ENCODE data around the gene CD59.
"Not testable (repeated sequence)": the region's sequence is repeated elsewhere in the genome, so short reads cannot be mapped to it uniquely, and the experiment has no call there.

Gene CD59

DNA sequence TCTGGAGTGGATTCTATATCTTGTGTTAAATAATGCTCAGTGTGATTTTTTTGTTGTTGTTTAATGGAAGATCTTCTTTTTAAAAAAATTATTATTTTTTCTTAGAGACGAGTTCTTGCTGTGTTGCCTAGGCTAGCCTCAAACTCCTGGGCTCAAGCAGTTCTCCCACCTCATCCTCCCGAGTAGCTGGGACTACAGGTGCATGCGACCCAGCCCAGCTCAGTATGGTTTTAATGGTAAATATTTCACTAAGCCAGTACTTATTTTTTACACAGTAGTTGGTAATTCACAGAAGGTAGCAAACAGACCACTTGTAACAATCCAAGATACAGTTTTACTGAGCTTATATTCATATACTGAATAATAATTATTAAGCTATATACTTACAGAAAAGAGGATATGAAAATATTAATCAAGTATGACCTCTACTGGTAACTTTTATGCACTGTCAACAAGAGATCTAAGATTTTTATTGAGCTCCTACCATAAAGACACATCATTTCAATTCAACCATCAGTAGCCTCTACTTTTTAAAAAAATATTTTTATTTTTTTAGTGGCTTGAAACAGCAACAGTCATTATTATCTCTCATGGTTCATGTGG lies 6.1 kb upstream of the CD59 start:
- DNase-seq (ENCODE audit: low spot score): peak; percentile 71

DNA sequence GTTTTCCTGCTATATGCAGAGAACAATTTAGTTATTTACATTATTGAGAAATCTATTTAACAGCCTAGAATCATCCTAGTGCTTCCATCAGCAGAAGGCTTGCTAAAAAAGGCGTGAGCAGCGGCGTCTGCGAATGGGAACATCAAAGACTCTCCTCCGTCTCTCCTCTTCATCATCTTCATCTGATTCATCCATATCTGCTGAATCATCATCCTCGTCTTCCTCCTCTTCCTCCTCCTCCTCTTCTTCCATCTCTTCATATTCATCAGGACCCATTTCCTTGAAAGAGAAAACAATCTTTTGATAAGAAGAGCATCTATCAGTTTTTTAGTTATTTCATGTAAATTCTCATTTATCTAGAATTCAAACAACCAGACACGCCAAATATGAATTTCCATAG lies 5.6 kb upstream of the CD59 start:
- DNase-seq (ENCODE audit: low spot score): no peak

DNA sequence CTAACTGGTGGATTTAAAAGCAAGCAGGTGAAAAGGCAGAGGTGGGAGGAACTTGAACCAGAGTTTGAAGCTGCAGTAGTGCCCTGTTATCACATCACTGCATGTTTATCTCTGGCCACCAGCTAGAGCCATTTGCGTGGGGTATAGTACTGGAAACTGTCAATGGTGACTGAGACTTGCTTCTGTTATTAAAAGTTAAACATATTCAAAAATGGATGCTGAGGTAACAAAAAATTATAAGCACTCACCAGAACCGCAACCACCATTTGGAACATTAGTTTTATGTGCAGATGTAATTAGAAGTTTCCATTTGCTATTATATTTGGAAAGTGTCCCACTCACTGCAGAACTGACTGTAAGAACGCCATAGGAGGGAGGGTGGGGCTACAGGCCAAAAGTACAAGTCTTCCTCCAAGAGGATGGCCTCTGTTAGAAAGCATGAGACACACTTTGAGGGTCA lies 1.2 kb upstream of the CD59 start:
- DNase-seq (ENCODE audit: low spot score): peak; percentile 85

DNA sequence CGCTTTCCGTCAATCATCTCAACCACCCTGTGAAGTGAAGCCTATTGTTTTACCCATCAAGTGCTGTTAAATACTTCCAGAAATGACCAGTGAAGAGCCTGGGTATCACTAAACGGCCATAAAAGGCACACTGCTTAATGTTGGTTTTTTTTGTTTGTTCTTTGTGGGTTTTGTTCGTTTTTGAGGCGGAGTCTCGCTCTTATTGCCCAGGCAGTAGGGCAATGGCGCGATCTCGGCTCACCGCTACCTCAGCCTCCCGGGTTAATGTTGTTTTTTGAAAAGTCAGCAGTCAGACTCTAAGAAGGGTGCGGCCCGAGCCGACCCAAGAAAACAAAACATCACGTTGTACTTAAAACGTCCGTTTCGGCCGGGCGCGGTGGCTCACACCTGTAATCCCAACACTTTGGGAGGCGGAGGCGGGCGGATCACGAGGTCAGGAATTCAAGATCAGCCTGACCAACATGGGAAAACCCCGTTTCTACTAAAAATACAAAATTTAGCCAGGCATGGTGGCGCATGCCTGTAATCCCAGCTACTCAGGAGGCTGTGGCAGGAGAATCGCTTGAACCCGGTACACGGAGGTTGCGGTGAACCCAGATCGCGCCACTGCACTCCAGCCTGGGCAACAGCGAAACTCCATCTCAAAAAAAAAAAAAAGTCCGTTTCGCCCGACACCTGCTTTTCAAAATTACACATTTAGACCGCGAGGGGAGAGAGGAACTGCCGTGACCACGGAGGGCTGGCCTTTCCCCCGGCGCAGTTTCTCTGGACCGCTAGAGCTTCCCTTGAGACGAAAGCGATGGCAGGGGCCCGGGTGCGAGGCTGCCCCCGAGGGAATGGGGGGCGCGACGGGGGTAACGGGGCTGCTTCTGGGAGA lies 714 bp downstream of the CD59 start:
- peak; percentile 53 for DNase-seq (ENCODE audit: low spot score)

DNA sequence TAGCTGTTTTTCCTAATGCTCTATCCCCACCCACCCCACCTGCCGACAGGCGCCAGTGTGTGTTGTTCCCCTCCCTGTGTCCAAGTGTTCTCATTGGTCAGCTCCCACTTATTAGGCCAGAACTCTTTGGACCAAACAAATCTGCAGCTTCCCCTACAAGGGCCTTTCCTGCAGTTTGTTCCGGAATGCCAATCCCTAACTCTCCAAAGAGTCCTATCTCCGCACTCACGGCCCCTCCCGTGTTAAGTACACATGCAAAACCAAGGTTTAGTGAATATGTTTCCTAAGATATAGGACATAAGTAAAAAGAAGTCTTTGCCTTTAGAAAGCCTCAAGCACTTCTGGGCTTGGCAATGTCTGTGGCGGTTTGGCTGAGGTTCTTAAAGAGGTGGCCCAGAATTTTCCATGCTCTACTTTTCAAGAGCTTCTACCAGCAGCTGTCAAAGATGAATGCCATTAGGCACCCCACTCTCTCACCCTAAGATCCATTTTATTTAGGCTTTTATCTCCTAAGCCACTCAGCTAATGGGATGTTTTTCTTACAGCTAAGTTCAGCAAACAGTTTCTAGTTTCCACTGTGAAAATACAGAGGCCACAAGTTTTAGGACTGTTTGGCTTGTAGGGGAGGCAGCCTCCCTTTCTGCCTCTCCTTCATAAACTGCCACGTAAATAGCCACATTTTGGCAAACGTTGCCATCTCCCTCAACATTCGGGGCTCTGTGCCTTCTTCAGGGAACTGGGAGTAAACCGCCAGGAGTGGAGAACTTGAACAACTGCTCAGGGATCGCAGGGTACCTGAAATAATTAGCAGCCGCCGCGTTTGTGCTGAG lies 1.6 kb downstream of the CD59 start:
- no peak for DNase-seq (ENCODE audit: low spot score)

- no peak for DNase-seq (ENCODE audit: low spot score)
Observed at GRCh38 chr11:33733980-33734379, 2.2 kb downstream of the CD59 start.

GRCh38 chr11:33731723-33732531 lies 4.3 kb downstream of the CD59 start:
- DNase-seq (ENCODE audit: low spot score): no peak

DNA sequence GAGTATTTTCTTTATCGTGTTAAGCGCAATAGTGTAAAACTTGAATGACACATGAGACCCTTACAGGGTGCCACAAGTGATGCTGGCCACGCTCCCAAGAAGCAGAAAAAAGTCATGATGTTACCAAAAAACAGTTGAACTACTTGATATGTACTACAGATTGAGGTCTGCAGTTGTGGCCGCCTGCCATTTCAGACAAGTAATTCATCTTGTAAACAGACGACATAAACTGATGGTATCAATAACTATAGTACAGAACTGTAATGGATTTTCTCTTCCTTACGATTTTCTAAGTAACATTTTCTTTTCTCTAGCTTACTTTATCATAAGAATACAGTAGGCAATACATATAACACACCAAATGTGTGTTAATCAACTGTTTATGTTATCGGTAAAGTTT lies 5.5 kb downstream of the CD59 start:
- DNase-seq (ENCODE audit: low spot score): no peak

- not testable (repeated sequence) for DNase-seq (ENCODE audit: low spot score)
Observed at GRCh38 chr11:33729072-33729664, 7.1 kb downstream of the CD59 start.

DNA sequence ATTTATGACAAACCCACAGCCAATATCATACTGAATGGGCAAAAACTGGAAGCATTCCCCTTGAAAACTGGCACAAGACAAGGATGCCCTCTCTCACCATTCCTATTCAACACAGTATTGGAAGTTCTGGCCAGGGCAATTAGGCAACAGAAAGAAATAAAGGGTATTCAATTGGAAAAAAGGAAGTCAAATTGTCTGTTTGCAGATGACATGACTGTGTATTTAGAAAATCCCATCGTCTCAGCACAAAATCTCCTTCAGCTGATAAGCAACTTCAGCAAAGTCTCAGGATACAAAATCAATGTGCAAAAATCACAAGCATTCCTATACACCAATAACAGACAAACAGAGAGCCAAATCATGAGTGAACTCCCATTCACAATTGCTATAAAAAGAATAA lies 8.7 kb downstream of the CD59 start:
- not testable (repeated sequence) for DNase-seq (ENCODE audit: low spot score)

- DNase-seq (ENCODE audit: low spot score): no peak
Observed at GRCh38 chr11:33725496-33725895, 10.7 kb downstream of the CD59 start.

- DNase-seq (ENCODE audit: low spot score): no peak
Observed at GRCh38 chr11:33724644-33725035, 11.6 kb downstream of the CD59 start.

GRCh38 chr11:33723238-33723881 lies 12.9 kb downstream of the CD59 start:
- DNase-seq (ENCODE audit: low spot score): no peak

GRCh38 chr11:33722590-33723234 lies 13.5 kb downstream of the CD59 start:
- no peak for DNase-seq (ENCODE audit: low spot score)

- no peak for DNase-seq (ENCODE audit: low spot score)
Observed at GRCh38 chr11:33721984-33722383, 14.2 kb downstream of the CD59 start.

DNA sequence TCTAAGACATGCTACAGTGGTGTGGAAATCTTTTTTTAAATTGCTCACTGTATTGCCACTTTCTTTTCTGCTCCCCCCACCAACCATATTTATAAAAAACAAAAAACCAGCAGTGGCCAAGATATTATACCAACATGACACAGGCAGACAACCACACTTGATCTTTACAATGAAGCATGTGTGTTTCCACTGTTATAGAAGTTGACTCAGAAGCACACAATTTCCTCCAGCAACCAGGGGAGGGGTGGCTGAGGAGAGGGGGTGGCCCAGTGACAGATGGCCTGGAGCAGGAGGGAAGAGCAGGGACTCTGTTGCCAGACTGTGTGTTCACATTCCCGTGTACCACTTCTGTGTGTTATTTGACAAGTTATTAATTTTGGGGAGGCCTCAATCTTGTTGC lies 14.8 kb downstream of the CD59 start:
- no peak for DNase-seq (ENCODE audit: low spot score)

DNA sequence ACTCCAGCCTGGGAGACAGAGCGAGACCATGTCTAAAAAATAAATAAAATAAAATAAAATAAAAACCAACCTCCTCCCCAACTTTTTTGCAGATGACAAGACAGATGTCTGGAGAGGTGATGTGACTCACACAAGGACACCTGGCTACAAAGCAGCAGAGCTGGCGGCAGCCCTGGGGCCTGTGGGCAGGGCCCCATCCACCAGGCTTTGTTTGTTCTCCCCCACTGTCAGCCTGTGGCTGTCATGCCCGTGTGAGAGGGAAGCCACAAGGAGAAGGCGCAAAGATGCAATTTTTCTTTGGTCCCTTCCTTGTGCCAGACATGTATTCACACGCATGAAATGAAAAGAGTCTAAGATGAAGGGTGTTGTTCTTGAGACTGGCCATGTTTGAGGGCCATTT lies 16.6 kb downstream of the CD59 start:
- no peak for DNase-seq (ENCODE audit: low spot score)

DNA sequence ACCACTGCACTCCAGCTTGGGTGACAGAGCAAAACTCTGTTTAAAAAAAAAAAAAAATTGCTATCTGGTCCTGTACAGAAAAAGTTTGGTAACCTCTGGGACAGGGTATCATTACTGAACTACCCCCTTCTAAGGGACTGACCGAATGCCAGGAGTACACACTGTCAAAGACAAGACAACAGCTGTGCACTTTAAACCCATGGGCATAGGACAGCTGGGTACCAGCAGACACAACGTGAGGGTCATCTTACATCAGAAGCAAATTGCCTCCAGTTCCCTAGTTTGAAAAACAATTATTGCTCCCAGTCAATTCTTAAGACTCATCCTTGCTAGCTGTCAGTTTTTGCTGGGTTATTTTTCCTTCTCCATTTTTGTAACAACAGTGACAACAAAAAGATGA lies 17.8 kb downstream of the CD59 start:
- no peak for DNase-seq (ENCODE audit: low spot score)

GRCh38 chr11:33716243-33716642 lies 20.0 kb downstream of the CD59 start:
- peak; percentile 64 for DNase-seq (ENCODE audit: low spot score)

- DNase-seq (ENCODE audit: low spot score): no peak
Observed at GRCh38 chr11:33713856-33714398, 22.3 kb downstream of the CD59 start.

Measured in hematopoietic multipotent progenitor cell treated with erythropoietin and hydrocortisone succinate and interleukin-3 and kit ligand, for 15 days (in vitro differentiated cells).